Neural progenitor cell (in vitro differentiated cells): ENCODE data around the gene ARSD. TPM values are rescaled to one million over a fixed set of nuclear protein-coding genes. Genes with fewer than 3 reads are reported as not detected.
"Not testable (repeated sequence)": the region's sequence is repeated elsewhere in the genome, so short reads cannot be mapped to it uniquely, and the experiment has no call there.

Experiments
- DNase-seq: peaks from one replicate; pipeline ENCODE4 v3.0.0-alpha.2; 2016; ENCODE audit warnings: low spot score
- H2AFZ ChIP-seq: fragments of 200-600 bp; sonication (generic); replicated peaks from 2 replicates; pipeline ENCODE4 v1.6.1; 2016; ENCODE audit warnings: antibody characterized with exemption
- H3F3A ChIP-seq: fragments of 200-600 bp; sonication (generic); 2 replicates; pipeline ENCODE4 v1.6.1; 2016; ENCODE audit warnings: antibody characterized with exemption, low read depth
- H3K27ac ChIP-seq: fragments of 200-600 bp; sonication (generic); 2 replicates; pipeline ENCODE4 v1.5.1; 2016; ENCODE audit warnings: mild to moderate bottlenecking
- H3K27me3 ChIP-seq: fragments of 200-600 bp; sonication (generic); 2 replicates; pipeline ENCODE4 v1.6.1; 2016; ENCODE audit warnings: mild to moderate bottlenecking, moderate library complexity
- H3K36me3 ChIP-seq: fragments of 200-600 bp; sonication (generic); 2 replicates; pipeline ENCODE4 v1.5.1; 2016
- H3K4me1 ChIP-seq: fragments of 200-600 bp; sonication (generic); 2 replicates; pipeline ENCODE4 v1.6.1; 2016; ENCODE audit warnings: mixed run types
- H3K4me2 ChIP-seq: fragments of 200-600 bp; sonication (generic); 2 replicates; pipeline ENCODE4 v1.6.1; 2016
- H3K4me3 ChIP-seq: fragments of 200-600 bp; sonication (generic); 2 replicates; pipeline ENCODE4 v1.5.1; 2016
- H3K79me2 ChIP-seq: fragments of 200-600 bp; sonication (generic); 2 replicates; pipeline ENCODE4 v1.6.1; 2016; ENCODE audit warnings: low read depth
- H3K9ac ChIP-seq: fragments of 200-600 bp; sonication (generic); 2 replicates; pipeline ENCODE4 v1.6.1; 2016
- H3K9me3 ChIP-seq: fragments of 200-600 bp; sonication (generic); 2 replicates; pipeline ENCODE4 v1.5.1; 2016; ENCODE audit warnings: low read depth
- H4K20me1 ChIP-seq: fragments of 200-600 bp; sonication (generic); 2 replicates; pipeline ENCODE4 v1.6.1; 2016; ENCODE audit warnings: low read depth
- H3K27ac Mint-ChIP-seq: 3 replicates; pipeline ENCODE4 v1.8.0; 2021; ENCODE audit warnings: mixed read lengths
- H3K27me3 Mint-ChIP-seq: 2 replicates; pipeline ENCODE4 v1.8.0; 2022; ENCODE audit warnings: low read depth, mild to moderate bottlenecking, inconsistent platforms, moderate library complexity, mixed read lengths; ENCODE audit not compliant: insufficient read depth
- H3K36me3 Mint-ChIP-seq: 3 replicates; pipeline ENCODE4 v1.8.0; 2021; ENCODE audit warnings: mixed read lengths
- H3K4me1 Mint-ChIP-seq: 3 replicates; pipeline ENCODE4 v1.8.0; 2021; ENCODE audit warnings: mixed read lengths
- H3K4me3 Mint-ChIP-seq: 3 replicates; pipeline ENCODE4 v1.8.0; 2021; ENCODE audit warnings: mild to moderate bottlenecking, moderate library complexity, mixed read lengths
- H3K9me3 Mint-ChIP-seq: 3 replicates; pipeline ENCODE4 v1.8.0; 2020; ENCODE audit warnings: mixed read lengths
- CTCF ChIP-seq: fragments of 200-600 bp; sonication (generic); IDR thresholded peaks from 2 replicates; pipeline ENCODE4 v1.5.1; 2017; ENCODE audit warnings: antibody characterized with exemption, mild to moderate bottlenecking
- EZH2 ChIP-seq: fragments of 200-600 bp; sonication (generic); IDR thresholded peaks from 2 replicates; pipeline ENCODE4 v1.6.1; 2017; ENCODE audit warnings: antibody characterized with exemption, mild to moderate bottlenecking, moderate library complexity
- EZH2phosphoT487 ChIP-seq: fragments of 200-600 bp; sonication (generic); IDR thresholded peaks from 2 replicates; pipeline ENCODE4 v1.6.1; 2017; ENCODE audit warnings: antibody characterized with exemption
- total RNA-seq: library from RNA; depleted of rRNA; stranded (reverse); fragments of >200 nt; gene quantifications from 2 replicates; pipeline ENCODE4 v1.2.3, GENCODE V29; 2015; ENCODE audit warnings: low replicate concordance

ARSD gene
- total RNA-seq, 1 donor from 2014 or later = 4.3 TPM

DNA sequence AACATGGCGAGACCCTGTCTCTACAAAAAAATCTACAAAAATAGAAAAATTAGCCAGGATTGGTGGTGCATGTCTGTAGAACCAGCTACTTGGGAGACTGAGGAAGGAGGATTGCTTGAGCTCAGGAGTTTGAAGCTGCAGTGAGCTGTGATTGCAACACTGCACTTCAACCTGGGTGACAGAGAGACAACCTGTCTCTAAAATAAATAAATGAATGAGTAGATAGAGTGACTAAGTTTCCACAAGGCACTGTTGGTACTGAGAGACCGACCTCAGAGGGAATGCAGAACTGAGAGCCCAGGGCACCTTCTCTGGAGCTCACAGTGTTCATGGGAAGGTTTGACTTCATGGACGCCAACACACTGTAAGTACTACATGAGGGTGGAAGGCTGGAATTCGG, 26.7 kb upstream of the ARSD start:
- H3K27ac ChIP-seq = no peak overlapping the region
- no peak overlapping the region for H2AFZ ChIP-seq
- H3K4me1 ChIP-seq = peaks cover 3% of the 10 kb centered on the region
- Mint-ChIP-seq H3K4me1 (peaks cover 5% of the 10 kb centered on the region), H3K27me3 (peaks cover 12% of the 10 kb centered on the region), H3K36me3 (peaks cover 17% of the 10 kb centered on the region), H3K9me3 (peaks cover 6% of the 10 kb centered on the region), H3K4me3 (no peak overlapping the region), H3K27ac (no peak overlapping the region)
- H3K36me3 ChIP-seq = no peaks in the 10 kb centered on the region
- TF ChIP-seq CTCF (no peak), EZH2 (no peak), EZH2phosphoT487 (no peak)
- H3K27me3 ChIP-seq = no peaks in the 10 kb centered on the region
- H3K9me3 ChIP-seq = no peaks in the 10 kb centered on the region
- H4K20me1 ChIP-seq = no peaks in the 10 kb centered on the region
- H3F3A ChIP-seq = no peaks in the 10 kb centered on the region
- H3K9ac ChIP-seq = no peak overlapping the region
- H3K4me3 ChIP-seq = no peak overlapping the region
- no peaks in the 10 kb centered on the region for H3K79me2 ChIP-seq
- H3K4me2 ChIP-seq = no peak overlapping the region
- no peak for DNase-seq

DNA sequence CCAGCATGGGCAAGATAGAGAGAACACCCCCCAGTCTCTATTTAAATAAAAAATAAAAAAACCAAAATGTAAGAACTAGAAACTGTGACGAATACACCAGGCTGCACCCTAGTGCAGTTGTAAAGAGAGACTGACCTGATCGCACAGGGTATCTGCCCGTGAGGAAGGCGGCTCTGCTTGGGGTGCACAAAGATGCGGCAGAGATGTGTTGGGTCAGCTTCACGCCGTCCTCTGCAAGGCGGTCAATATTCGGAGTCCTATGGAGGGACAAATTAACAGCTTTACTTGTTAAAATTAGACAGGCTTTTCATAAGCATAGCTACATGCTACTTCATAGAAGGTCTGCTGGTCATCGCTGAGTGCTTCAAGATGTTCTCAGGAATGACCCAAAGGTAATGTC, 26.1 kb upstream of the ARSD start:
- DNase-seq = no peak
- H3K9me3 Mint-ChIP-seq = peaks cover 11% of the 10 kb centered on the region
- TF ChIP-seq CTCF (no peak), EZH2phosphoT487 (no peak), EZH2 (no peak)
- H3K36me3 Mint-ChIP-seq = peaks cover 17% of the 10 kb centered on the region
- no peaks in the 10 kb centered on the region for H3K36me3 ChIP-seq
- no peak overlapping the region for H3K4me2 ChIP-seq
- no peaks in the 10 kb centered on the region for H4K20me1 ChIP-seq
- no peak overlapping the region for H3K4me3 ChIP-seq
- H3K27me3 Mint-ChIP-seq = peaks cover 14% of the 10 kb centered on the region
- no peaks in the 10 kb centered on the region for H3K9me3 ChIP-seq
- no peaks in the 10 kb centered on the region for H3K4me1 Mint-ChIP-seq
- no peak overlapping the region for H3K4me3 Mint-ChIP-seq
- H3K27ac Mint-ChIP-seq = no peak overlapping the region
- no peaks in the 10 kb centered on the region for H3F3A ChIP-seq
- no peaks in the 10 kb centered on the region for H3K79me2 ChIP-seq
- H3K9ac ChIP-seq = no peak overlapping the region
- no peak overlapping the region for H2AFZ ChIP-seq
- H3K27me3 ChIP-seq = no peaks in the 10 kb centered on the region
- no peaks in the 10 kb centered on the region for H3K4me1 ChIP-seq
- H3K27ac ChIP-seq = no peak overlapping the region

DNA sequence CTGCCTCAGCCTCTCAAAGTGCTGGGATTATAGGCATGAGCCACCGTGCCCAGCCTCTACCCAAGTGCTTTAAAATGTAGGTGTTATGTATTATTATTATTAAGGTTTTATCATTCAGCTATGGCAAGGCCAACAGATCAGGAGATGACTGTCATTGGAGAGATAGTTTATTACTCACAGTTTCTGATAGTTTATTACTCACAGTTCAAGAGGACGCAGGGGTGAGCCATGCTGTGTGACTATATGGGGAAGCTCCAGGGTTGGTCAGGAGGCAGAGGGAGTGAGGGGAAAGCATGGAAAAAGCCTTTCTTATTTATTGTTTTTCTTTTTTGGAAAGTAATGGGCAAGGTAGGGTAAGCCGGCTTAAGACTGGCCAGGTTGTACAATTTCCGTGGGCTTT, 25.4 kb upstream of the ARSD start:
- TF ChIP-seq CTCF = no peak
- no peak for TF ChIP-seq EZH2phosphoT487
- TF ChIP-seq EZH2 = no peak
- H3K79me2 ChIP-seq = no peaks in the 10 kb centered on the region
- Mint-ChIP-seq H3K9me3 (peaks cover 10% of the 10 kb centered on the region), H3K4me3 (no peak overlapping the region), H3K27me3 (peaks cover 12% of the 10 kb centered on the region), H3K36me3 (peaks cover 14% of the 10 kb centered on the region), H3K27ac (no peak overlapping the region), H3K4me1 (no peaks in the 10 kb centered on the region)
- no peaks in the 10 kb centered on the region for H3K4me1 ChIP-seq
- H2AFZ ChIP-seq = no peak overlapping the region
- no peak overlapping the region for H3K9ac ChIP-seq
- H3K27ac ChIP-seq = no peak overlapping the region
- H4K20me1 ChIP-seq = no peaks in the 10 kb centered on the region
- no peak for DNase-seq
- no peaks in the 10 kb centered on the region for H3F3A ChIP-seq
- no peaks in the 10 kb centered on the region for H3K27me3 ChIP-seq
- no peak overlapping the region for H3K4me3 ChIP-seq
- H3K9me3 ChIP-seq = no peaks in the 10 kb centered on the region
- no peaks in the 10 kb centered on the region for H3K36me3 ChIP-seq
- H3K4me2 ChIP-seq = no peak overlapping the region

GRCh38 chrX:2937942-2938341, 8.8 kb upstream of the ARSD start:
- not testable (repeated sequence) for H3K4me3 ChIP-seq, H3K36me3 ChIP-seq, H3K27ac Mint-ChIP-seq, H3K9me3 ChIP-seq, H3K27ac ChIP-seq, DNase-seq, H4K20me1 ChIP-seq, H3K4me2 ChIP-seq, H3K9ac ChIP-seq, H3K4me3 Mint-ChIP-seq, H3K79me2 ChIP-seq, H3K27me3 ChIP-seq, H3K27me3 Mint-ChIP-seq, H2AFZ ChIP-seq
- Mint-ChIP-seq H3K4me1 (peaks cover 12% of the 10 kb centered on the region), H3K36me3 (peaks cover 30% of the 10 kb centered on the region), H3K9me3 (peaks cover 18% of the 10 kb centered on the region)
- Histone ChIP-seq H3F3A (peaks cover 22% of the 10 kb centered on the region), H3K4me1 (peaks cover 12% of the 10 kb centered on the region)
